ENCODE results near the gene ZSCAN16. TPM values are rescaled to one million over a fixed set of nuclear protein-coding genes. Genes with fewer than 3 reads are reported as not detected.

ZSCAN16 gene
- total and polyA plus RNA-seq, 2 of the 13 experiments (the other 11 are each of a cell fraction or from before 2014, with no cell fraction given), result 5.7 to 12.7 TPM

DNA sequence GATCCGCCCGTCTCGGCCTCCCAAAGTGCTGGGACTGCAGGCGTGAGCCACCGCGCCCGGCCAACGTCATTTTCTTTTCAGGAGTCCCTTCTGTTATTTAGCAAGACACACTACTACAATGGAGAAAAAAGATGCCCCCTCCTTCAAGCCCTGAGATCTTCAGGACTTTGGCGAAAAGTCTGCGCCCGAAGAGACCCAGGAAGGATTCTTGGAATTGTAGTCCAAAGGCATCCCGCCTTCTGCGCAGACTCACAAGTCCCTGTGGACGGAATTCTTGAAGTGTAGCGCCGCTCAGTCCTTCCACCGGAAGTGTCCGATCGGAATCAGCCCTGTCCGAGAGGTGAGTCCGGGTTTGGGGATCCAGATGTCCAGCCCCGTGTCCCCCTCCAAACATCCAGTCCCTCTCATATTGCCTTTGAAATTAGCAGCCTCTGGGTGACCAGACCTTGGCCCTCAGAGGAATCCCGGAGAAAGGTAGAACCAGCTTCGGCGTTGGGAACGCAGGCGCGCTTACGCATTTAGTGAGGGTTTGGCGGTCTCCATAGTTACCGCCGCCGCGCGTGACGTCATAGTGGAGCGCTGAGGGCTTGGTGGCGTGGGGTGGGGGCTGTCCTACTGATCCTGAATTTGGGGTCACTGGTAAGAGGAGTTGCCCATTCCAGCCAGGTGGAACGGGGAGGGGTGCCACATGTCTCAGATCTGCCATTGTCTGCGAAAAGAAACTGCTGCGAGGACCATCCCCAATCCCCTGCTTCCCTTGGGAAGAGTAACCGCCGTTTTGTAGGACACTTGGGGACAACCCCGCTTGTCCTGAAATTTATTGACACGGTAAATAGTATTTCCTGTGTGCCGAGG, 43.6 kb upstream of the ZSCAN16 start (continued):
- TF ChIP-seq HNF4G (IDR thresholded peaks at IDR 0.05; ENCODE audit: borderline replicate concordance, low read depth, low read length) (peak; percentile 59; the same call in 1 of the 2 replicates), HNF4G (CRISPR knock-in tag; IDR thresholded peaks at IDR 0.05; ENCODE audit: borderline replicate concordance, low read depth) (peak; percentile 61; the same call in 1 of the 2 replicates), SRY (CRISPR knock-in tag; IDR thresholded peaks at IDR 0.05) (no peak; the same call in 1 of the 2 replicates), ISL2 (CRISPR knock-in tag; IDR thresholded peaks at IDR 0.05) (peak; percentile 90), CREM (IDR thresholded peaks at IDR 0.05) (peak; percentile 99), CREM (CRISPR knock-in tag; IDR thresholded peaks at IDR 0.05) (peak; percentile 77), ARNT (IDR thresholded peaks at IDR 0.05) (no peak), KLF12 (CRISPR knock-in tag; IDR thresholded peaks at IDR 0.05; ENCODE audit: borderline replicate concordance) (peak; percentile 95), NR2C2 (CRISPR knock-in tag; IDR thresholded peaks at IDR 0.05; ENCODE audit: borderline replicate concordance) (peak; percentile 87), ZNF747 (CRISPR knock-in tag; IDR thresholded peaks at IDR 0.05; ENCODE audit: borderline replicate concordance) (peak; percentile 96; the same call in 1 of the 2 replicates), ZNF549 (CRISPR knock-in tag; IDR thresholded peaks at IDR 0.05) (no peak), MIXL1 (CRISPR knock-in tag; IDR thresholded peaks at IDR 0.05) (peak; percentile 94), NFRKB (IDR thresholded peaks at IDR 0.05) (no peak), ZNF607 (CRISPR knock-in tag; IDR thresholded peaks at IDR 0.05; ENCODE audit: borderline replicate concordance) (peak; percentile 63; the same call in 1 of the 2 replicates), FOXC1 (CRISPR knock-in tag; IDR thresholded peaks at IDR 0.05; ENCODE audit: borderline replicate concordance) (peak; percentile 98), REXO4 (CRISPR knock-in tag; IDR thresholded peaks at IDR 0.05; ENCODE audit: borderline replicate concordance) (no peak), SCMH1 (CRISPR knock-in tag; IDR thresholded peaks at IDR 0.05; ENCODE audit: borderline replicate concordance) (no peak), ZNF260 (CRISPR knock-in tag; IDR thresholded peaks at IDR 0.05; ENCODE audit: borderline replicate concordance, low read depth) (no peak), ZBTB7B (CRISPR knock-in tag; IDR thresholded peaks at IDR 0.05) (peak; percentile 45; the same call in 1 of the 2 replicates), MEIS1 (CRISPR knock-in tag; IDR thresholded peaks at IDR 0.05; ENCODE audit: borderline replicate concordance) (no peak)
- TF ChIP-seq, protein P1, sequence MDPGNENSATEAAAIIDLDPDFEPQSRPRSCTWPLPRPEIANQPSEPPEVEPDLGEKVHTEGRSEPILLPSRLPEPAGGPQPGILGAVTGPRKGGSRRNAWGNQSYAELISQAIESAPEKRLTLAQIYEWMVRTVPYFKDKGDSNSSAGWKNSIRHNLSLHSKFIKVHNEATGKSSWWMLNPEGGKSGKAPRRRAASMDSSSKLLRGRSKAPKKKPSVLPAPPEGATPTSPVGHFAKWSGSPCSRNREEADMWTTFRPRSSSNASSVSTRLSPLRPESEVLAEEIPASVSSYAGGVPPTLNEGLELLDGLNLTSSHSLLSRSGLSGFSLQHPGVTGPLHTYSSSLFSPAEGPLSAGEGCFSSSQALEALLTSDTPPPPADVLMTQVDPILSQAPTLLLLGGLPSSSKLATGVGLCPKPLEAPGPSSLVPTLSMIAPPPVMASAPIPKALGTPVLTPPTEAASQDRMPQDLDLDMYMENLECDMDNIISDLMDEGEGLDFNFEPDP (CRISPR knock-in tag; conservative IDR thresholded peaks at IDR 0.05), result 0 out of 2 replicates have a peak, but pooled peaks have one; percentile 86
- TF ChIP-seq, protein P2, sequence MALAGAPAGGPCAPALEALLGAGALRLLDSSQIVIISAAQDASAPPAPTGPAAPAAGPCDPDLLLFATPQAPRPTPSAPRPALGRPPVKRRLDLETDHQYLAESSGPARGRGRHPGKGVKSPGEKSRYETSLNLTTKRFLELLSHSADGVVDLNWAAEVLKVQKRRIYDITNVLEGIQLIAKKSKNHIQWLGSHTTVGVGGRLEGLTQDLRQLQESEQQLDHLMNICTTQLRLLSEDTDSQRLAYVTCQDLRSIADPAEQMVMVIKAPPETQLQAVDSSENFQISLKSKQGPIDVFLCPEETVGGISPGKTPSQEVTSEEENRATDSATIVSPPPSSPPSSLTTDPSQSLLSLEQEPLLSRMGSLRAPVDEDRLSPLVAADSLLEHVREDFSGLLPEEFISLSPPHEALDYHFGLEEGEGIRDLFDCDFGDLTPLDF (CRISPR knock-in tag; IDR thresholded peaks at IDR 0.05), result peak; percentile 73
- TF ChIP-seq, protein P3, sequence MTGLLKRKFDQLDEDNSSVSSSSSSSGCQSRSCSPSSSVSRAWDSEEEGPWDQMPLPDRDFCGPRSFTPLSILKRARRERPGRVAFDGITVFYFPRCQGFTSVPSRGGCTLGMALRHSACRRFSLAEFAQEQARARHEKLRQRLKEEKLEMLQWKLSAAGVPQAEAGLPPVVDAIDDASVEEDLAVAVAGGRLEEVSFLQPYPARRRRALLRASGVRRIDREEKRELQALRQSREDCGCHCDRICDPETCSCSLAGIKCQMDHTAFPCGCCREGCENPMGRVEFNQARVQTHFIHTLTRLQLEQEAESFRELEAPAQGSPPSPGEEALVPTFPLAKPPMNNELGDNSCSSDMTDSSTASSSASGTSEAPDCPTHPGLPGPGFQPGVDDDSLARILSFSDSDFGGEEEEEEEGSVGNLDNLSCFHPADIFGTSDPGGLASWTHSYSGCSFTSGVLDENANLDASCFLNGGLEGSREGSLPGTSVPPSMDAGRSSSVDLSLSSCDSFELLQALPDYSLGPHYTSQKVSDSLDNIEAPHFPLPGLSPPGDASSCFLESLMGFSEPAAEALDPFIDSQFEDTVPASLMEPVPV (CRISPR knock-in tag; IDR thresholded peaks at IDR 0.05), result no peak
- TF ChIP-seq, protein P4, sequence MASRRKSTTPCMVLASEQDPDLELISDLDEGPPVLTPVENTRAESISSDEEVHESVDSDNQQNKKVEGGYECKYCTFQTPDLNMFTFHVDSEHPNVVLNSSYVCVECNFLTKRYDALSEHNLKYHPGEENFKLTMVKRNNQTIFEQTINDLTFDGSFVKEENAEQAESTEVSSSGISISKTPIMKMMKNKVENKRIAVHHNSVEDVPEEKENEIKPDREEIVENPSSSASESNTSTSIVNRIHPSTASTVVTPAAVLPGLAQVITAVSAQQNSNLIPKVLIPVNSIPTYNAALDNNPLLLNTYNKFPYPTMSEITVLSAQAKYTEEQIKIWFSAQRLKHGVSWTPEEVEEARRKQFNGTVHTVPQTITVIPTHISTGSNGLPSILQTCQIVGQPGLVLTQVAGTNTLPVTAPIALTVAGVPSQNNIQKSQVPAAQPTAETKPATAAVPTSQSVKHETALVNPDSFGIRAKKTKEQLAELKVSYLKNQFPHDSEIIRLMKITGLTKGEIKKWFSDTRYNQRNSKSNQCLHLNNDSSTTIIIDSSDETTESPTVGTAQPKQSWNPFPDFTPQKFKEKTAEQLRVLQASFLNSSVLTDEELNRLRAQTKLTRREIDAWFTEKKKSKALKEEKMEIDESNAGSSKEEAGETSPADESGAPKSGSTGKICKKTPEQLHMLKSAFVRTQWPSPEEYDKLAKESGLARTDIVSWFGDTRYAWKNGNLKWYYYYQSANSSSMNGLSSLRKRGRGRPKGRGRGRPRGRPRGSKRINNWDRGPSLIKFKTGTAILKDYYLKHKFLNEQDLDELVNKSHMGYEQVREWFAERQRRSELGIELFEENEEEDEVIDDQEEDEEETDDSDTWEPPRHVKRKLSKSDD (CRISPR knock-in tag; IDR thresholded peaks at IDR 0.05; ENCODE audit: low read depth), result peak; percentile 98
